WERI-Rb-1 (cell line): ENCODE results near the gene GALP.
"Not testable (repeated sequence)": the region's sequence is repeated elsewhere in the genome, so short reads cannot be mapped to it uniquely, and the experiment has no call there.

Experiments
- DNase-seq: peaks from one replicate; pipeline ENCODE4 v3.0.0-alpha.2; 2020
- H3K27ac ChIP-seq: fragments of 250-450 bp; sonication (Bioruptor Pico); 2 replicates; pipeline ENCODE4 v1.5.1; 2020; ENCODE audit warnings: mild to moderate bottlenecking, moderate library complexity
- H3K27me3 ChIP-seq: fragments of 250-450 bp; sonication (Bioruptor Pico); 2 replicates; pipeline ENCODE4 v1.5.1; 2021; ENCODE audit warnings: mild to moderate bottlenecking, low read depth, moderate library complexity; ENCODE audit not compliant: insufficient read depth, severe bottlenecking
- H3K36me3 ChIP-seq: fragments of 250-450 bp; sonication (Bioruptor Pico); 2 replicates; pipeline ENCODE4 v1.5.1; 2020; ENCODE audit warnings: mild to moderate bottlenecking, moderate library complexity
- H3K4me3 ChIP-seq: 2 replicates; pipeline ENCODE4 v1.5.1; 2011; ENCODE audit warnings: low read depth, mild to moderate bottlenecking, control low read depth, low read length
- H3K9me3 ChIP-seq: fragments of 250-450 bp; sonication (Bioruptor Pico); 2 replicates; pipeline ENCODE4 v1.5.1; 2021; ENCODE audit warnings: mild to moderate bottlenecking, moderate library complexity; ENCODE audit not compliant: severe bottlenecking
- CTCF ChIP-seq: IDR thresholded peaks from 2 replicates; pipeline ENCODE4 v1.5.1; 2011; ENCODE audit warnings: low read depth, mild to moderate bottlenecking, control low read depth, inconsistent platforms, low read length

The GALP gene

GRCh38 chr19:56144831-56145230, 31.0 kb upstream of the GALP start:
- DNase-seq: no peak
- TF ChIP-seq CTCF: no peak
- no peaks in the 10 kb centered on the region for H3K27me3 ChIP-seq
- no peaks in the 10 kb centered on the region for H3K9me3 ChIP-seq
- no peak overlapping the region for H3K4me3 ChIP-seq
- no peak overlapping the region for H3K27ac ChIP-seq
- H3K36me3 ChIP-seq: peaks cover 25% of the 10 kb centered on the region

- Histone ChIP-seq H3K36me3 (peaks cover 25% of the 10 kb centered on the region), H3K9me3 (no peaks in the 10 kb centered on the region), H3K4me3 (no peak overlapping the region), H3K27ac (no peak overlapping the region), H3K27me3 (no peaks in the 10 kb centered on the region)
- DNase-seq: no peak
- no peak for TF ChIP-seq CTCF
Observed at GRCh38 chr19:56145698-56146097, 30.1 kb upstream of the GALP start.

DNA sequence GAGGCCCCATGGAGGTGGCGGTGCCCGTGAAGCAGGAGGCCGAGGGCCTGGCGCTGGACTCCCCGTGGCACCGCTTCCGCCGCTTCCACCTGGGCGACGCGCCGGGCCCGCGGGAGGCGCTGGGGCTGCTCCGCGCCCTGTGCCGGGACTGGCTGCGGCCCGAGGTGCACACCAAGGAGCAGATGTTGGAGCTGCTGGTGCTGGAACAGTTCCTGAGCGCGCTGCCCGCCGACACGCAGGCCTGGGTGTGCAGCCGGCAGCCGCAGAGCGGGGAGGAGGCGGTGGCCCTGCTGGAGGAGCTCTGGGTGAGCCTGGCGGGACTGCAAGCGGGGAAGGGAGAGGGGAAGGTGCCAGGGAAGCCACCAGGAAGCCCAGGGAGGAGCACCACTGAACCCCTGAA, 28.9 kb upstream of the GALP start:
- H3K27ac ChIP-seq: no peak overlapping the region
- H3K4me3 ChIP-seq: no peak overlapping the region
- DNase-seq: no peak
- no peaks in the 10 kb centered on the region for H3K27me3 ChIP-seq
- no peaks in the 10 kb centered on the region for H3K9me3 ChIP-seq
- peaks cover 25% of the 10 kb centered on the region for H3K36me3 ChIP-seq
- no peak for TF ChIP-seq CTCF

GRCh38 chr19:56147307-56147706, 28.5 kb upstream of the GALP start:
- no peak for DNase-seq
- H3K9me3 ChIP-seq: no peaks in the 10 kb centered on the region
- H3K36me3 ChIP-seq: peaks cover 25% of the 10 kb centered on the region
- no peaks in the 10 kb centered on the region for H3K27me3 ChIP-seq
- no peak overlapping the region for H3K27ac ChIP-seq
- no peak overlapping the region for H3K4me3 ChIP-seq
- no peak for TF ChIP-seq CTCF

DNA sequence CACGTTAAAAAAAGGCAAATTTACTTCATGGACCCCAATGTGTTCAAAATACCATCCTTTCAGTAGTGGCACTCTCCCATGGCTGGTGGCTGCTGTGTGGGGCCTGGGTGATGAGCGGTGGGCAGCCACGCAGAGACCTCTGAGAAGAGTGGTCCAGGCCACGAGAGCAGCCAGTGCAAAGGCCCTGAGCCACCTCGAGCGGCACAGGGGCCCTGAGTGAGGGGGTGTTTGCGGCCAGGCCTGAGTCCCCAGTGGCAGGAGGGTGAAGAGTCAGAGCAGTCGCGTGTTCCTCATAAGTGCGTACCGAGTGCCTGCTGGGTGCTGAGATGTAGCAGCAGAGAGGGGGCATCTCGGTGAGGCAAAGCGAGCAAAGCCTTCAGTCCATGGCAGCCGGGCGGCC, 27.7 kb upstream of the GALP start:
- Histone ChIP-seq H3K9me3 (peaks cover 2% of the 10 kb centered on the region), H3K27me3 (no peaks in the 10 kb centered on the region), H3K27ac (no peak overlapping the region), H3K4me3 (no peak overlapping the region), H3K36me3 (peaks cover 17% of the 10 kb centered on the region)
- no peak for DNase-seq
- TF ChIP-seq CTCF: no peak

DNA sequence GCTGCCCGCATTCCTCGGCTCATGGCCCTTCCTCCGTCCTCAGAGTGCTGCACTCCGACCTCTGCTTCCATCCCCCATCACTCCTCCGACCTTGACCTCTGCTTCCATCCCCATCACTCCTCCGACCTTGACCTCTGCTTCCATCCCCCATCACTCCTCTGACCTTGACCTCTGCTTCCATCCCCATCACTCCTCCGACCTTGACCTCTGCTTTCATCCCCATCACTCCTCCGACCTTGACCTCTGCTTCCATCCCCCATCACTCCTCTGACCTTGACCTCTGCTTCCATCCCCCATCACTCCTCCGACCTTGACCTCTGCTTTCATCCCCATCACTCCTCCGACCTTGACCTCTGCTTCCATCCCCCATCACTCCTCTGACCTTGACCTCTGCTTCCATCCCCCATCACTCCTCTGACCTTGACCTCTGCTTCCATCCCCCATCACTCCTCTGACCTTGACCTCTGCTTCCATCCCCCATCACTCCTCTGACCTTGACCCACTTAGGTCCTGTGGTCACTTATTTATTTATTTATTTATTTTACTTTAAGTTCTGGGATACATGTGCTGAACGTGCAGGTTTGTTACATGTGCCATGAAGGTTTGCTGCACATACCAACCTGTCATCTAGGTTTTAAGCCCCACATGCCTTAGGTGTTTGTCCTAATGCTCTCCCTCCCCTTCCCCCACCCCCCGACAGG, 26.7 kb upstream of the GALP start:
- DNase-seq, H3K9me3 ChIP-seq, H3K4me3 ChIP-seq, H3K27me3 ChIP-seq, H3K27ac ChIP-seq: not testable (repeated sequence)
- peaks cover 21% of the 10 kb centered on the region for H3K36me3 ChIP-seq
